Measurements from ENCODE around the gene GARIN3. TPM values are rescaled to one million over a fixed set of nuclear protein-coding genes. Genes with fewer than 3 reads are reported as not detected.

GARIN3 gene
- total and polyA plus RNA-seq, 12 donors: not detected

GRCh38 chr5:157116483-157116954 is 49.5 kb downstream of the GARIN3 start:
- peaks cover 0 to 19% of the 10 kb centered on the region in 2 donors for H3K4me1 ChIP-seq (replicated peaks in 1 of 2)
- WGBS, 4 donors: 65 to 75% (median 69%) methylated on average over 6 of the region's 6 CpGs
- peak overlapping the region in 3 of 5 donors; percentile 15 to 73 (median 54) for H3K27ac ChIP-seq
- DNase-seq: no peak
- H3K4me3 ChIP-seq: no peak overlapping the region
- TF ChIP-seq CTCF (IDR thresholded peaks at IDR 0.05): no peak
- no peak for TF ChIP-seq POLR2A (IDR thresholded peaks at IDR 0.05)
- H3K36me3 ChIP-seq (replicated peaks in 1 of 2): no peaks in the 10 kb centered on the region
- intact Hi-C loops (cut with DNase I): no loop called here
- H3K27me3 ChIP-seq: no peaks in the 10 kb centered on the region
- H3K9me3 ChIP-seq (replicated peaks in 1 of 3): no peaks in the 10 kb centered on the region

GRCh38 chr5:157115502-157115901 is 50.6 kb downstream of the GARIN3 start:
- Histone ChIP-seq H3K36me3 (replicated peaks in 1 of 2) (no peaks in the 10 kb centered on the region), H3K27ac (peak overlapping the region; percentile 30 to 73 (median 54)), H3K4me1 (replicated peaks in 1 of 2) (peaks cover 0 to 19% of the 10 kb centered on the region in 2 donors), H3K27me3 (no peaks in the 10 kb centered on the region), H3K4me3 (no peak overlapping the region), H3K9me3 (replicated peaks in 1 of 3) (no peaks in the 10 kb centered on the region)
- DNase-seq: no peak
- WGBS, 4 donors: 9 to 60% (median 35%) methylated on average over 1 of the region's 1 CpG
- TF ChIP-seq CTCF (IDR thresholded peaks at IDR 0.05): no peak
- TF ChIP-seq POLR2A (IDR thresholded peaks at IDR 0.05): no peak
- intact Hi-C loops (cut with DNase I): no loop called here

GRCh38 chr5:157115012-157115411 is 51.1 kb downstream of the GARIN3 start:
- DNase-seq: no peak
- Histone ChIP-seq H3K4me1 (replicated peaks in 1 of 2) (peaks cover 0 to 20% of the 10 kb centered on the region in 2 donors), H3K27me3 (no peaks in the 10 kb centered on the region), H3K9me3 (replicated peaks in 1 of 3) (no peaks in the 10 kb centered on the region), H3K36me3 (replicated peaks in 1 of 2) (no peaks in the 10 kb centered on the region), H3K27ac (peak overlapping the region; percentile 30 to 73 (median 54)), H3K4me3 (no peak overlapping the region)
- intact Hi-C loops (cut with DNase I): no loop called here
- TF ChIP-seq POLR2A (IDR thresholded peaks at IDR 0.05) (no peak), CTCF (IDR thresholded peaks at IDR 0.05) (no peak)

- 65 to 80% (median 72%) methylated on average over 5 of the region's 5 CpGs for WGBS, 4 donors
- H3K27me3 ChIP-seq: no peaks in the 10 kb centered on the region
- H3K27ac ChIP-seq: peak overlapping the region in 1 of 5 donors; percentile 26
- TF ChIP-seq POLR2A (IDR thresholded peaks at IDR 0.05) (no peak), CTCF (IDR thresholded peaks at IDR 0.05) (no peak)
- intact Hi-C loops (cut with DNase I): no loop called here
- DNase-seq: peak in 2 of 7 donors; percentile 28 to 29
- H3K9me3 ChIP-seq (replicated peaks in 1 of 3): no peaks in the 10 kb centered on the region
- peaks cover 0 to 30% of the 10 kb centered on the region in 2 donors for H3K4me1 ChIP-seq (replicated peaks in 1 of 2)
- no peak overlapping the region for H3K4me3 ChIP-seq
- no peaks in the 10 kb centered on the region for H3K36me3 ChIP-seq (replicated peaks in 1 of 2)
These were observed 53.1 kb downstream of the GARIN3 start for GRCh38 chr5:157113002-157113401.

Other genes with a start within 250 kb of the GARIN3 start
- gene TIMD4, start 203.0 kb downstream of the GARIN3 start, total RNA-seq: 1 to 10 TPM in 2 of 9 donors, under 1 TPM in 3, not detected in 4; 0.21 to 2.3 (median 0.86) TPM
- gene TIMD4, start 203.0 kb downstream of the GARIN3 start, polyA plus RNA-seq: under 1 TPM in 2 of 3 donors, not detected in 1; 0.10 to 0.24 TPM
- under 1 TPM in 1 of 9 donors, not detected in 8; 0.33 TPM for gene HAVCR1, start 107.1 kb downstream of the GARIN3 start, total RNA-seq
- gene HAVCR1, start 107.1 kb downstream of the GARIN3 start, polyA plus RNA-seq: under 1 TPM in 1 of 3 donors, not detected in 2; 0.07 TPM
- gene HAVCR2, start 57.2 kb downstream of the GARIN3 start, total RNA-seq: 10 to 100 TPM in 7 of 9 donors, 1 to 10 TPM in 2; 2.4 to 48.6 (median 16.0) TPM
- 10 to 100 TPM in 1 of 3 donors, 1 to 10 TPM in 2; 6.2 to 11.4 (median 7.4) TPM for gene HAVCR2, start 57.2 kb downstream of the GARIN3 start, polyA plus RNA-seq
- gene MED7, start 23.4 kb downstream of the GARIN3 start, total RNA-seq: 10 to 100 TPM in 8 of 9 donors, 1 to 10 TPM in 1; 9.5 to 45.3 (median 17.2) TPM
- gene MED7, start 23.4 kb downstream of the GARIN3 start, polyA plus RNA-seq: 10 to 100 TPM; 16.3 to 42.4 (median 19.6) TPM
- gene ITK, start 14.6 kb upstream of the GARIN3 start, total RNA-seq: 1 to 10 TPM in 4 of 9 donors, under 1 TPM in 4, not detected in 1; 0.22 to 2.7 (median 1.3) TPM
- under 1 TPM; 0.54 to 0.92 (median 0.88) TPM for gene ITK, start 14.6 kb upstream of the GARIN3 start, polyA plus RNA-seq
- gene CYFIP2, start 99.9 kb upstream of the GARIN3 start, total RNA-seq: 100 to 1,000 TPM in 1 of 9 donors, 10 to 100 TPM in 8; 24.8 to 123 (median 56.4) TPM
- gene CYFIP2, start 99.9 kb upstream of the GARIN3 start, polyA plus RNA-seq: 10 to 100 TPM; 32.6 to 63.6 (median 45.0) TPM

Data from adrenal gland (tissue), 12 donors.